ENCODE measurements around the gene HTRA3. TPM values are rescaled to one million over a fixed set of nuclear protein-coding genes. Genes with fewer than 3 reads are reported as not detected.

HTRA3 gene
- 8.9 and 15.7 TPM in 2 replicates for total RNA-seq
- 6.9 and 17.4 TPM in 2 replicates for polyA plus RNA-seq

- no peak for TF ChIP-seq CTCF (IDR thresholded peaks at IDR 0.05; ENCODE audit: low read depth, low read length)
- peaks cover 19% of the 10 kb centered on the region for H3K4me1 ChIP-seq (ENCODE audit: low read depth)
- DNase-seq (ENCODE audit: low read depth in 1 of 2, low spot score in 1 of 2): peak; percentile 73 to 86
- H3K9me3 ChIP-seq (ENCODE audit: low read depth): no peaks in the 10 kb centered on the region
- H3K4me3 ChIP-seq: peak within 1 kb of the TSS; percentile 22
- H3K36me3 ChIP-seq: no peaks in the 10 kb centered on the region
- peaks cover 16% of the 10 kb centered on the region for H3K27me3 ChIP-seq
- H3K27ac ChIP-seq: no peak within 1 kb of the TSS
Measured at GRCh38 chr4:8269535-8270417, at the start of gene HTRA3. HTRA3 (plus strand) TSS chr4:8269754; CDS start chr4:8269969, 215 bp downstream.

- no peaks in the 10 kb centered on the region for H3K36me3 ChIP-seq
- H3K27me3 ChIP-seq: no peaks in the 10 kb centered on the region
- no peaks in the 10 kb centered on the region for H3K9me3 ChIP-seq (ENCODE audit: low read depth)
- TF ChIP-seq CTCF (IDR thresholded peaks at IDR 0.05; ENCODE audit: low read depth, low read length): no peak
- no peak overlapping the region for H3K4me3 ChIP-seq
- DNase-seq (ENCODE audit: low read depth in 1 of 2, low spot score in 1 of 2): no peak
- peaks cover 4% of the 10 kb centered on the region for H3K4me1 ChIP-seq (ENCODE audit: low read depth)
- H3K27ac ChIP-seq: no peak overlapping the region
Measured at GRCh38 chr4:8220661-8221450, 48.7 kb upstream of the HTRA3 start.

GRCh38 chr4:8221476-8221875 lies 48.1 kb upstream of the HTRA3 start:
- Histone ChIP-seq H3K27ac (no peak overlapping the region), H3K36me3 (no peaks in the 10 kb centered on the region), H3K4me3 (no peak overlapping the region), H3K9me3 (ENCODE audit: low read depth) (no peaks in the 10 kb centered on the region), H3K4me1 (ENCODE audit: low read depth) (peaks cover 10% of the 10 kb centered on the region), H3K27me3 (no peaks in the 10 kb centered on the region)
- no peak for TF ChIP-seq CTCF (IDR thresholded peaks at IDR 0.05; ENCODE audit: low read depth, low read length)
- peak in 1 of 2 donors; percentile 85 for DNase-seq (ENCODE audit: low read depth in 1 of 2, low spot score in 1 of 2)

GRCh38 chr4:8221985-8222384 lies 47.6 kb upstream of the HTRA3 start:
- TF ChIP-seq CTCF (IDR thresholded peaks at IDR 0.05; ENCODE audit: low read depth, low read length): no peak
- H3K27ac ChIP-seq: no peak overlapping the region
- H3K9me3 ChIP-seq (ENCODE audit: low read depth): no peaks in the 10 kb centered on the region
- no peak overlapping the region for H3K4me3 ChIP-seq
- H3K36me3 ChIP-seq: no peaks in the 10 kb centered on the region
- no peak for DNase-seq (ENCODE audit: low read depth in 1 of 2, low spot score in 1 of 2)
- H3K4me1 ChIP-seq (ENCODE audit: low read depth): peaks cover 10% of the 10 kb centered on the region
- H3K27me3 ChIP-seq: no peaks in the 10 kb centered on the region

DNA sequence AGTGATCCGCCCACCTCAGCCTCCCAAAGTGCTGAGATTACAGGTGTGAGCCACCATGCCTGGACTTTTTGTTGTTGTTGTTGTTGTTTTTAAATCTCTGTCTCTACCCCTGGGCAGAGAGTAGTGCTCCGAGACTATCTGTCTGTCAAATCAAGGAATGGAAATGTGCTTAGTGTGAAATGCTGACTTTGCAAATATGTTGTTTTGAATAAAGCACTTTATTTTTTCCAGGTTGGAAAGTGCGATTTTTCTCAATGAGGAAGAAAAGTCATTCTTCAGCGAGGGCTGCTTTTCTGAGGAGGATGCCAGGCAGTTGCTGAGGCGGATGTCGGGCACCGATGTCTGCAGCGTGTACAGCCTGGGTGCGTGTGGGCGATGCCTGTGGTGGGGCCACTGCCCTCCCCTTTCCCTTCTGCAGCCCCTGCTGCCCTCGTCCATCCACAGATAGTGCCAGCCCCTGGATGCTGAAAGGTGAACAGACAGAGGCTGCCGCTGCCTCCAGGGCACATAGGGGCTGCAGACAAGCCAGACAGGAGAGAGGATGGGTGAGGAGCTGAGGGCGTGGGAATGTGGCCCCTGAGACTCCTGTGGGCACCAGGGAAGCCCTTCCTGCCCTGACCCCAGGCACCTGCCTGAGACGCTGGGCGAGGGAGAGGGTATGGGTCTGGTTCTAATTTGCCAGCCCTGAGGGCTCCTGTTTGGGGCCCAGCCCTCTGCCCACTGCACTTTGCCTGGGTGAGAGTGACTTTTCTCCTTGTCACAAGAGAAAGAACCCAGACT lies 46.8 kb upstream of the HTRA3 start:
- Histone ChIP-seq H3K4me3 (no peak overlapping the region), H3K4me1 (ENCODE audit: low read depth) (peaks cover 10% of the 10 kb centered on the region), H3K9me3 (ENCODE audit: low read depth) (no peaks in the 10 kb centered on the region), H3K27ac (no peak overlapping the region), H3K27me3 (no peaks in the 10 kb centered on the region), H3K36me3 (no peaks in the 10 kb centered on the region)
- no peak for DNase-seq (ENCODE audit: low read depth in 1 of 2, low spot score in 1 of 2)
- TF ChIP-seq CTCF (IDR thresholded peaks at IDR 0.05; ENCODE audit: low read depth, low read length): no peak

Data from cardiac muscle cell (in vitro differentiated cells and primary cell).